ENCODE results near the gene GNG2. TPM values are rescaled to one million over a fixed set of nuclear protein-coding genes. Genes with fewer than 3 reads are reported as not detected.

GNG2 gene
- total RNA-seq, 1 experiment from 2014 or later = 8.6 TPM

- CTCF ChIA-PET = interaction anchor here (1.2 to 1.7 kb wide), 2 partner anchors 11 to 57 kb away, joined by 3 to 4 read pairs; no protein-coding TSS in a partner anchor
- no peak overlapping the region for H3K4me3 Mint-ChIP-seq (ENCODE audit: unreplicated experiment)
- POLR2A ChIA-PET = no interaction called here
- no peaks in the 10 kb centered on the region for H3K4me1 ChIP-seq
- peaks cover 42% of the 10 kb centered on the region for H3K36me3 Mint-ChIP-seq (ENCODE audit: insufficient read depth, unreplicated experiment)
- intact Hi-C loops (cut with micrococcal nuclease; ENCODE audit: unreplicated experiment) = loop anchor here (2.0 to 10.0 kb wide), 2 partner anchors 50 to 116 kb away; partner anchors contain the start of gene NID2
- H3K9me3 Mint-ChIP-seq (ENCODE audit: unreplicated experiment) = no peaks in the 10 kb centered on the region
- no peak for TF ChIP-seq CTCF (IDR thresholded peaks at IDR 0.05; ENCODE audit: insufficient read depth in 1 of 2, low read depth in 1 of 2, low read length in 1 of 2, severe bottlenecking in 1 of 2, unreplicated experiment in 1 of 2)
- H3K9me3 ChIP-seq = no peaks in the 10 kb centered on the region
- no peaks in the 10 kb centered on the region for H3K36me3 ChIP-seq (ENCODE audit: control insufficient read depth, insufficient read depth, low read length)
- H3K27me3 Mint-ChIP-seq (ENCODE audit: insufficient read depth, unreplicated experiment) = no peaks in the 10 kb centered on the region
- BruUV-seq (replicated peaks) = no TSS peak
- no peak overlapping the region for H3K4me3 ChIP-seq (ENCODE audit: low read depth, low read length)
- no peaks in the 10 kb centered on the region for H3K27me3 ChIP-seq (replicated peaks; ENCODE audit: control insufficient read depth, insufficient read depth, low read length)
- no peaks in the 10 kb centered on the region for H3K4me1 Mint-ChIP-seq (ENCODE audit: low read depth, unreplicated experiment)
- DNase-seq = no peak
- peak overlapping the region; percentile 63 for H3K27ac Mint-ChIP-seq (ENCODE audit: unreplicated experiment)
Observed at GRCh38 chr14:52014601-52015267, 154.3 kb downstream of the GNG2 start.

GRCh38 chr14:52015411-52016030 is 155.1 kb downstream of the GNG2 start:
- CTCF ChIA-PET = interaction anchor here (0.7 to 1.7 kb wide), 3 partner anchors 10 to 56 kb away, joined by 3 to 4 read pairs (median 3); no protein-coding TSS in a partner anchor
- intact Hi-C loops (cut with micrococcal nuclease; ENCODE audit: unreplicated experiment) = loop anchor here (2.0 to 10.0 kb wide), 2 partner anchors 49 to 115 kb away; partner anchors contain the start of gene NID2

More at GRCh38 chr14:52015411-52016030, 155.1 kb downstream of the GNG2 start:
- Mint-ChIP-seq H3K27me3 (ENCODE audit: insufficient read depth, unreplicated experiment) (no peaks in the 10 kb centered on the region), H3K9me3 (ENCODE audit: unreplicated experiment) (no peaks in the 10 kb centered on the region), H3K4me3 (ENCODE audit: unreplicated experiment) (no peak overlapping the region), H3K27ac (ENCODE audit: unreplicated experiment) (no peak overlapping the region), H3K36me3 (ENCODE audit: insufficient read depth, unreplicated experiment) (peaks cover 36% of the 10 kb centered on the region), H3K4me1 (ENCODE audit: low read depth, unreplicated experiment) (no peaks in the 10 kb centered on the region)
- POLR2A ChIA-PET = no interaction called here
- Histone ChIP-seq H3K9me3 (no peaks in the 10 kb centered on the region), H3K36me3 (ENCODE audit: control insufficient read depth, insufficient read depth, low read length) (no peaks in the 10 kb centered on the region), H3K4me1 (no peaks in the 10 kb centered on the region), H3K27me3 (replicated peaks; ENCODE audit: control insufficient read depth, insufficient read depth, low read length) (no peaks in the 10 kb centered on the region), H3K4me3 (ENCODE audit: low read depth, low read length) (no peak overlapping the region)
- no TSS peak for BruUV-seq (replicated peaks)
- TF ChIP-seq CTCF (IDR thresholded peaks at IDR 0.05; ENCODE audit: insufficient read depth in 1 of 2, low read depth in 1 of 2, low read length in 1 of 2, severe bottlenecking in 1 of 2, unreplicated experiment in 1 of 2) = peak; percentile 33 to 36
- peak in 1 of 2 experiments; percentile 35 for DNase-seq

All from Caco-2 (cell line).